NCI-H1930 (cell line): ENCODE measurements around the gene RIPOR2.
"Not testable (repeated sequence)": the region's sequence is repeated elsewhere in the genome, so short reads cannot be mapped to it uniquely, and the experiment has no call there.

Experiments used
- DNase-seq, 2 experiments: peaks; one replicate each; lab custom pipeline; 2025; lab: John Stamatoyannopoulos, UW

RIPOR2 gene

DNA sequence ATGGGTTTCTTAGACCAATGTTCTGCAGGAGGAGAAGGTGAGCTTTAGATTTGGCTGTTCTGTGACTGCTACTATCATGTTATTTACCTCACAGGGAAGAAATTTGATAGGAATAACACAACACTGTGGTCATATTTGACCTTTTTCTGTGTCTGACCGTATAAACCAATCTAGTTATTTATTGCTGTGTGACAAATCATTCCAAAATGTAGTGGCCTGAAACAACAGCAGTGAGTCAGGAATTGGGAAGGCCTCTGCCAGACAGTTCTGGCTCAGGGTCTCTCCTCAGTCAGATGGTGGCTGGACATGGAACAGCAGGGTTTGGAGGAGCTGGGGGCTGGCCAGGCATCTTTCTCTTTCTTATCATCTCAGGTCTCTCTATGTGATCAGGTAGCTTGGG, 33.0 kb downstream of the RIPOR2 start:
- DNase-seq, result no peak

DNA sequence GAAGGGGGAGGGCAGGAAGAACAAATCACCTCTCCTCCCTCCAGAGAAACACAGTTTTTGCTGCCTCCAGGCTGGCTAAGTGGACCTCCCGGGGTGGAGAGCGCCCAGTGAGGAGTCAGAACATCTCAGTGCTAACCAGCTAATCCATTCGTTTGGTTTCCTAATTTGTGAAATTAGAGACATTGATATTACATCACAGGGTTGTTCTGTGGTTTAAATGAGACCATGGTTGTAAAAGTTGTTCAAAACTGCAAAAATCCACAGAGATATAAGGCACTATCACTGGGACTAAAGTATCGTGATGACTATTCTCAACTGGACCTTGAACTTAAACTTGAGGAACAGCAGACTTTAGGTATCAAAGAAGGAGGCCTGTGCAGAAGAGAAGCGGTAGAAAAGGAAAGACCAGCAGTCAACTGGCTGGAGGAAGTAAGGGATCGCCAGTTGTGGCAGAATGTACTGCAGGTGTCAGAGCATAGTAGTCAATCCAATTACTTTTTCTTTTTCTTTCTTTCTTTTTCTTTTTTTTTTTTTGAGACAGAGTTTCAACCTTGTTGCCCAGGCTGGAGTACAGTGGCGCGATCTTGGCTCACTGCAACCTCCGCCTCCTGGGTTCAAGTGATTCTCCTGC, 33.9 kb downstream of the RIPOR2 start:
- no peak for DNase-seq

DNA sequence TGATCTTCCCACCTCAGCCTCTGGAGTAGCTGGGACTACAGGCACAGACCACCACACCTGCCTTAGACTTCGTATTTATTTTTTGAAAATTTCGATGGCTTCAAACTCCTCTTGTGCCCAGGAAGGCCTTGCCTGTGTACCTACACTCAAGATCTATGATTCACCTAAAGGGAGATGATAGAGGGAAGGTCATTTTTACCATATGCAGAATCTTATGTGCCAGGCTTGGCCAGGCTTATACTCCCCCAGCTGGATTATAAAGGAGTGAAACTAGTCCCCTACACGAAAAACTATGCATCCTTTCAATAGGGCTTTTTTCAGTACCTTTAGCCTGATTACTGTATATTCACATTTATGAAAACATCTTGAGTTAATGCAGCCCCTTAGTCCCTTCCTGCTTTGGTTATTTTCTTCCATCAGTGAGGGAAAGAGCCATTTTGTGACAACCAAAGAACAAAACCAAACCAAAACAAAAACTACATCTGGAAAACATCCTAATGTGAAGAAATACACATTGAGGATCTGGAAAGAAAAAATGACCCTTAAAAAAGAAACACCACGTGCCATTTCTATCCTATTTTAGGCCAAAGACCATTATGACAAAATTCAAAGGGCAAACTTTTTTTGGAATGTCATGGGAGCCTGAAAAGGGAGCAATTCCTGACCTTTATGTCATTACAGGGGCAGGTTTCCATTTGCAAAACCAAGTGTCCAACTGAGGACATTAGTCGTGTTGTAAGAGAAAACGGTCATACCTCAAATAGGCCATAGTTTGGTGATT, 34.7 kb downstream of the RIPOR2 start:
- no peak for DNase-seq

DNA sequence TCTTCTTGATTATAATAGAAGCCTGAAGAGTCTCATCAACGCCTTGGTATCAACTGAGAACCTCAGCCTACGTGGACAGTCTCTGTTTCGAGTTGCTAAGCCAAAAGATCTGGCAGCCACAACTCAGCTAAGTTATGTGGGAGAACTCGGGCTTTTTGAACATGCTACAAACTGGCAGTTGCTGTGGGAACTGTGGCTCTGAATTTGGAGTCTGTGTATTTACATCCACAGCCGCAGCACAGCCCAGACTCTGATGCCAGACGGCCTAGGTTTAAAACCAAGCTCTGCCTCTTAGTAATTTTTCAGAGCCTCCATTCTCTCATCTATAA, 35.8 kb downstream of the RIPOR2 start:
- DNase-seq, result no peak

DNA sequence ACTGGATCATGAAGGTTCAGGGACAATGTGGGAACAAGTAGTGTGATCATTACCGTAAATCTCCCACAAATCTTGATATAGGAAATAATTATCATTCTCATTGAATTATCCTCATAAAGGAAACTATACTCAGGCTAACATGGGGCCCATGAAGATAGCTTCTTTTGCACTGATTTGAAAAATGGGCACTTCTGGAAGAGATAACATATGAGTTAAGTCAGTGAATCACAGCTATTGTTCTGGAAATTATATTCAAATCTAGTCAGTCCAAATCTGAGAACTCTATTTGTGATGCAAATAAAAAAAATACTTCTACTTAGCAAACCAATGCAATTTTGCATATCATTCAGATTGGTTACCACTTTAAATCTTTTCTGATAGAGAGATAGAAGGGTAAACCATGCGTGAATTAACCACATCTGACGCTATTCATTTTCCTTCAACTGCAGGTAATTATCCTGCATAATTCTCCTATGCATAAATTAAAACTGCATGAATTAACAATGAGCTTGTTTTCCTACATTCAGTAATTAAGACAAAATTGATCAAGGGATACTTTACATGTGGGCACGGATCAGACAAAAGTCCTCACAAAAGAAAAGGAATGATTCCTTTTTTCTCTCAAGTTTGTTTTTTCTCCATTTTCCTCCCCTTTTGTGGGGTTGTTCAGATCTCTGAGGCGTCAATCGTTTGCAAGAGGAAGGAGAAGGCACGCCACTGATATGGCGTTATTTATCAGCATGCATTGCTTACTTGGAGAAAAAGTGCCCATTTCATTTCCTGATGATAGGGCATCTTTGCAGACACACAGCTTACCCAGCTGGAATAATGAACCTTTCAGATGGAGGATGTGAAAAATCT, 36.4 kb downstream of the RIPOR2 start:
- DNase-seq, result no peak

DNA sequence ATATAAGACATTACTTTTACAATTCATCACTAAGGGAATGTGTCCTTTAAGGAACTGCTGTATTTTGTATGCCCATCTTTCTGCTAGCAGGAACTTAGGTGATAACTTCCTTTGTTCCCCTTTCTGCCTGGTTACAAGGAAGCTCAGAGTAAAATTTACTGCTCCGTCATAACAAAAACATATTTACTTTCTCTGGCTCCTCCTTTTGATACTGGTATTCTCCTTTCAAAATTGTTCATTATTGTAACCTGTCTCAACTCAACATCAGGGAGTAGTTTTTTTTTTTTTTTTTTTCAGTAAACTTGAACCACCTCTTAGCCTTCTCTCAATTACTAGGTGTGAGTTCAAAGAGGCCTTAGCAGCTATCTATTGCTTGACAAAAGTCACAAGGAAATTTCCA, 37.1 kb downstream of the RIPOR2 start:
- DNase-seq, result no peak

DNA sequence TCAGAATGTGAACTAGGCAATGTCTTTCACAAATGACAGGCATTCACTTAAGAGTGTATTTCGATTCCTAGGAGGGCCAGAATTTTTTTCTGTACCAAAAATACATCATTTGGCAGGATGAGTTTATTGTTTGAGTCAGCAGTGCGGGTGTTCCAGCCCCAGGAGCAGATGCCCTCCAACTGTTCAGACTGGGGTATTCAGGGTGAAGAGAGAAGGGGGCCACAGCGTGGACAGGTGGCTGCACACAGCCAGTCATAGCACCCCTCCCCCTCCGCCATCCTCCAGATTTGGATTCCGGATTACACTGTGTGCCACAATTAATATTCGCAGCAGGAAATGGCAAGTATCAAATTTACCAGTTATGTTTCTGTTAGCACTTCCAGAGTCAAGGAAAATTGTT, 38.6 kb downstream of the RIPOR2 start:
- no peak for DNase-seq

DNA sequence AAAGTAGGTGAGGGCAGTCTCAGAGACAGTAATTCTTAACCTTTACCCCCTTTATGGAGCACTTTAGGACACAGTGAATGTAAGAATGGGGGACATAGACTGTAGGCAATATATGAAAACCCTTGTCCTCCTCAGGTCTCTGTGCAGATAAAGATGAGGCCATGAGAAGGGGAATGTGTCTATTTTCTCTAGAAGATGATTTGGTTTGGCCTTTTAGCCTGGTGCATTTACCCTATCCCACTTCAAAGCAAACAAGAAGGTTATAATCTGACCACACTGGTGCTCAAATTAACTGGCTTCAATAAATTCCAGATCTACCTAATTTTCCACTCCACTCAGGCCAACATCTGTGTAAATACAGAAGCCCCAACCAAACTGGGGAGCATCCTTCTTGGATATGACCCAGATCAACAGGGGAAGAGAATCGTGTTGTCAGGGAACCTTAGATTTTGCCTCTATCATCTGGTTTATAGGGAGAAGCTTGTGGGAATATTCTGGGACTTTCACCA, 42.4 kb downstream of the RIPOR2 start:
- no peak for DNase-seq

DNA sequence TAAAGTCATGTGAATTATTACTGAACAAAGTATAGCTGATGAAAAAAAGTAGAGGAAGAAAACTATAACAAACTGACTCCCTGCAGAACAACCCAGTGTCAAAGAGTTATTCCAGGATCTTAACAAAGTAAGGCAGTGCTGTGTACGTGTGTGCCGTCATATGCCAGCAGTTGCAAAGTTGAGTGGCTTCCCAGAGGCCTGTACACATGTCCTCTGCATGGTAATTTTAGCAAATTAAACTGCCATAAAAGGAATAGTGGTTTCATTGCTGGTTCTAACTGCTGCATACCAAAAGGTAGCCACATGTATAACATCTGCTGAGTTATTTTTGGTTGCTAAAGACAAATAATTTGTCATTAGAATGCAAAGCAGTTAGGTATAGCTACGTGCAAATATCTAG, 44.8 kb downstream of the RIPOR2 start:
- no peak for DNase-seq

DNA sequence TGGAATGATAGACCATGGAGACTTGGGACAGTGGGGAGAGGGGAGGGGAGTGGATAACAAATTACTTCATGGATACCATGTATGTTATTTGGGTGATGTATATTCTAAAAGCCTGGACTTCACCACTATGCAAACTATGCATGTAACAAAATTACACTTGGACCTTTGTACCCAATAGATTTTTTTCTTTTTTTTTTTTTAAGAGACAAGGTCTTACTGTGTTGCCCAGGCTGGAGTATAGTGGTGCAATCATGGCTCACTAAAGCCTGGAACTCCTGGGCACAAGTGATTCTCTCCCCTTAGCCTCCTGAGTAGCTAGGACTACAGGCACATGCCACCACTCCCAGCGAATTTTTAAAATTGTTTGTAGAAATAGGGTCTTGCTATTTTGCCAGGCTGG, 45.3 kb downstream of the RIPOR2 start:
- no peak for DNase-seq

DNA sequence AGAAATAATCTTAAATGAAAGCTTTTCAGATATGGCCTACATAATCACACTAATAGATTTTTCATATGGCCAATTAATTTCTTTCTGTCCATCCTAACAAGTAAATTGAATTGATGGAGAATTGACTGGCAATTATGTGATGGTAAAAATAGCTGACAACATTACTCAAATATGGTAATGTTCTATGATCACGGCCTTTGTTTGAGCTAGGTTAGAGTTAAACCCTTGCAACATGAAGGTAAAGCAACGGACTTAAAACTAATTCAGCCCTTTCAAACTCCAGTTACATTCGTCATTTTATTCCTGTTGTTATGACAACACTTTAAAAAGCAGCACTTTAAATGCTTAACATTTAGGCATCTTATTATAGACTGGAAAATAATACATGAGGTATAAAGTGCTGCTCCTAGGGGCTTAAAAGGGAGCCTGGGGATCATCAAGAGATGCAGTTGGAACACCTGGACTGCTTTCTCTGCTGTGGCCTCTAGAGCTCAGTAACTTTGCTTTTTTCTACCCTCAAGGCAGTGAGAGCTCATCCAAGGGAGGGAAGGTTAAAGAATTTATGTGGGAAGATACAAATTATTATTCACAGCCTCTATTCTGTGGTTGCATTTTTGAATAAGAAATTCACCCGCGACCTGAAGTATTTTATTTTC, 46.9 kb downstream of the RIPOR2 start:
- no peak for DNase-seq

DNA sequence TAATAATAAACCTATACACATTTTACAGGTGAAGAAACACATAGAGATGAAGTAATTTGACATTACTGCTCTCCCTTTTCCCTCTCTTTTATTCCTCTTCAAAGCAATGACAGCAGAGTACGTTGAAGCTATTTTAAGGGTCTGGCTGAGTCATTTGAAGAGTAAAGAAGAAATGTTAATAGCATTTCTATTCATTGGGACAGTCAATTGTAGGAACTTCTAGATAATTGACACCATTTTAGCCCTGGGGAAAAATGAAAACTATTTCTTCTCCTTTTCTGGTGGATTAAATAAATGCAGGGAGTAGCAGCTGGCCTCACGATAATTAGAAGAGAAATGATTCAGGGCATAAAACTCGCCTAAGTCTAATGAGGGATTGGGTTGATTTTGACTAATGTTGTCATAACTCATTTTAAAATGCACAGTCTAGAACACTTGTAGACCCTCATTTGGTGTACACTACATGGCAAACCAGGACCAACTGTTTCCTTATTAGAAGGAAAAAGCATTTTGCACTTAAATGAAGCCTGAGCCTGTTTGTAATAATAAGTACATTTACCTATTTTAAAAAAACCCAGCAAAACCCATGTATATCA, 48.1 kb downstream of the RIPOR2 start:
- DNase-seq, result no peak

DNA sequence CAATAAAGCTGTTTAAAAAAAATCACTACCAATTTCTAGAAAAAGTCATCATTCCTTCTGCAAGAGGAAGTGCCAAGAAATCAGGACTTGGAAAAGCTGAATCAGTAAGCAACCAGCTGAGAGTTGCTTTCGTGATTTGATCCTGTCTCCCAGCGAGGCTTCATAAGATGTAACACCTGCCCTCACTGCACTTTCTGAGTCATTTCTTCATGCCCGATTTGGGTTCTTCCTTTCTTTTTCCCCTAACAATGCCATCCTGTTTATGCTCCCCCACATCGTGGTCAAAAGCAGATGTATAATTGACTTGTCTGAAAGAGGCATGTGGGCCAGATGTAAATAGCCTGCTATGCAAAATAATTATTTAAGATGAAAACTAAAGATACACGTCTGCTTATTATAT, 52.1 kb downstream of the RIPOR2 start:
- DNase-seq, result no peak

DNA sequence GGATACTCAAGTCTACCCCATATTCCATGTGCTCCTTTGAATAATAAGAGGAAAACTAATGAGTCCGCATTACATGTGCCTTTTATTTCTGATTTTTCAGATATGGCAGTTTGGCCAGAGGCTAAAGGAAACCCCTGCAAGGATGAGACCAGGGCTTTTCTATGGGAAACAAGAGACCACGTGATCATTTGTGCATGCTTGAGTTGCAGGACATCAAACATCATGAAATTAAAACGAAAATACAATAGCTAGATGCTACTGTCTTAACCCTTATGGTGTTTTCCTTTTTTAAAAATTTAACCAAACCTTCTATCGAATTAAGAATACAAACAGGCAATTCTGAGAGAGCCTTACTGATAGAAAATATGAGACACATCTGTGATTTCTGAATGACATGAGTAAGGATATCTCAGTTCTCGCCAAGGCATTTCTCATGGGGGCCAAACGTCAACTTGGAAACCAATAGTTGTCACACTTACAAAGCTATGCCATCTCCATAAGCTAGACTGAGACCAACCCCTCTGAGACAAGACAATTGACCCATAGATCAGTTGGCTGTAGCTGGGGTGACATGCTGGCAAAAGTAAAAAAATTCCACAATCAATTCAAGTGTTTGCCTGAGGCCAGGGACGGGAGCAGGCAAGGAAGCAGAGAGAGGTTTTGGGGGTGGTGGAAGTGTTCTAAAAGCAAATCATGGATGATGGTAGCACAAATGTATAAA, 52.8 kb downstream of the RIPOR2 start:
- DNase-seq, result no peak

DNA sequence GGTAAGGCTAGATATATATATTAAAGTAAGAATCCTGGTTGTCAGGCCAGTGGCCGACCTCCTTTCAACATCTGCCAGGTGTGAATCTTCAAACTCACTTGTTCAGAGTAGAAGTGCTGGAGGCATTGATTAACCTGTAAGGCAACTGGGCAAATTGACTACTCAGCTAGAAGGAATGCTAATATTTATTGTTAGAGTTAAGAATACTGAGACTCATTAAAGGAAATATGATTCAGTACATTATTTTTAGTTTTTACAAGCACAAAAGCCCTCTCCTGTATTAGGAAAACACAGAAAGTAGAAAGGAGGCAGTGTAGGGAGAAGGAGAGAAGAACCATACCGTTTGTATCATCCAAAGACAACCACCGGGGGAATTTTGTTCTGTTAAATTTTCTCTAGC, 53.5 kb downstream of the RIPOR2 start:
- no peak for DNase-seq

DNA sequence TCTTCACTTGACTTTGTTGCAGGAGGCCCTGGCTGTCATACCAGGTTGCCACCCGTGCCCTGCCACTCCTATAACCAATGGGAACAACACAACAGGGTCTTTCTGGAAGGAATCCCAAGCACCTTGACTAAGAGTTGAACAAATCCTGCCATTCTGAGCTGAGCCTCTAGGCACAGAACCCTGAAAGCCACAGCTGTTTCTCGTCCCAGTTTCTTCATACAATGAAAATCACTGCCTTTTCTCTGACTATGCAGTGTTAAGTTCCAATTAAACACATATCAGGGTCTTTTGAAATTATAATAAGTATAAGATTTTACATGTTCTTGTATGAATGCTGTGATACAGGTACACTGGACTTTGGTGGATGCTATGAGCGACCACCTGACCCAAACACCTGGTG, 54.4 kb downstream of the RIPOR2 start:
- DNase-seq, result no peak

DNA sequence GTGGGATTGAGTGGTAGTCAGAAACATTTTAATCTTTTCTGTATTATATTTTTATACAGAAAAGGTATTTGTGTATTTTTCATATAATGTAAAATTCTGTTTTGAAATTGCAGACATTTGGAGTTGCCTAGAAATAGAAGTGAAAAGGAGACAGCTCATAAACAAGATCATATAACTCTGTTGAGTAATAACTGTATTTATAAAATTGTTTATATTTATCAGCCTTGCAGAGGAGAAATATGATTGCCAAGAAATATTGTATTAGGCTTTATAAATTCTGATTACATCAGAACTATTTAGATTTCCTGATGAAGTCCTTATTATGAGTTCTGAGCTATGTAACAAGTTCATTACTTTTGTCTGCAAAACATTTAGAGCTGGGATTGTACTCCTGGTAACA, 55.3 kb downstream of the RIPOR2 start:
- no peak for DNase-seq

DNA sequence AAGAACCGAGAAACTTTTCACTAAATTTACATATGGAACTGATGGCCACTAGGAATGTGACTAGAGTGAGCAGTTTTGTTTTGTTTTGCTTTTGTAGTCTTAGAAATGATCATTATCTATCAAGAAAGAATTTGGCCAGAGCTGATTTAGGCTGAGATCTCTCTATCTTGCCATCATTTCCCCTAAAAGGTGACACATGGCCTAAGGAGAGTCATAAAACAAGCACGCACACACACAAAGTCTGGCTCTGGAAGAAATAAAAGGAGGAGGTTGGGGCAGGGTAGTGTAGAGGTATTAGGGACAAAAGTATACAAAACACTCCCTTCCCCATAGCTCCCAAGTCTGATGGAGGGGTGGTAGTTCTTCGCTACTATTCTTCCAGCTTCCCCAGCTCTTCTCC, 56.4 kb downstream of the RIPOR2 start:
- DNase-seq, result no peak

DNA sequence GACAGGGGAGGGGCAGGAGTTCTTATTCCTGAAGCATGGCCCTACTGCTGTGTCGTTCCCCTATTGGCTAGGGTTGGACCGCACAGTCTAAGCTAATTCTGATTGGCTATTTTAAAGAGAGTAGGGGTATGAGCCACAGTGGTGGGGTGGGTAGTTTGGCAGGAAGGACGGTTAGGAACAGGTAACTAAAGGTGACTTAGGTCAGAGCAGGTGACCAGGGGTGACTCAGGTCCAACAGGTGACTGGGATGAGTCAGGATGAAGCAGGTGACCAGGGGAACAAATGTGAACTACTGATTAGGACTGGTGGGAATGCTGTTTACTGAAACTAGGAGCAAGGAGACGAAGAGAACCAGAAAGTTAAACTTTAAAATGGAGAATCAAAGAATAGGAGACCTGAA, 58.0 kb downstream of the RIPOR2 start:
- DNase-seq, result not testable (repeated sequence)

DNA sequence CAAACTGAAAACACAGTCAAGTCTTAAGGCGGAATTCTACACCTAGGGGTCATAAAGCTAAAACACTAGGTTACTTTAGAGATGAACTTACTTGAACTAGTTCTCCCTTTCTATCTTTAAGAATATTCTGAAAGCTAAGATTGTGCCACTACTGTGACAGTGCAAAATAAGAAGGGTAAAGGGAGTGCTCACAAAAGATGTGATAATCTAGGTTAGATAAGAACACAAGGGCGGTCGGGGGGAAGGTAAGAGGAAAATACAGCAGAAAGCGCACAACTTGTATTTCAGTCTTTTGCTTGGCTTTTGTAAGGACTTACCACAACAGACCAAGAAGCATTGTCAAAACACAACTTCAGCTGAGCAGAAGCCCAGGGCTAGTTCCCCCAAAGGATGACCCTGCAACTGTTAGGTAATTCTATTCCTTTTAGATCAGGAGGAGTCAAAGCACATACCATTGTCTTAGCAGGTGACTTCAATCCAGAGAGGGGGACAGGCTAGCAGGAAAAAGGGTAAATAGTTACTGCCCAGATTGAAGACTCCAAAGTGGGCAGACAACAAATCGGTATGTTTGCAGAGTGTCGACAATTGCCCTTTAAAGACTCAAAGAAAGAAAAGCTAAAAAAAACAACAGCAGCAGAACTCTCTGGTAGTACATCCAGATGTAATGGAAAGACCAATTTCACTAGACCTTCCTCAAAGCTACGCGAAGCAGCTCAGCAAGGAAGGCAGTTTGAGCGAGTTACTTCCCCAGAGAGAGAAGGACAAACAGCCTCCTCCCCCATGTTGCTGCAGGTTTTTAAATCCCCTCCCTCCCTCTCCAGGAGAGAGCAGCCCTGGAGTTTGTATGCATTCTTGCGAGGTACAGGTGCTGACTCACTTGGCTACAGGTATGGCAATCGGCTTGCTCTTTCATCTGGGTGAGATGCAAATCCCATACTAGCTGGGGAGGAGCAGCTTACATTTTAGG, 59.0 kb downstream of the RIPOR2 start:
- DNase-seq, result no peak
